Measurements from ENCODE around the gene GLRX5.
A peak's percentile ranks its signal among the peaks of the same experiment; 100 is the strongest.

The GLRX5 gene

DNA sequence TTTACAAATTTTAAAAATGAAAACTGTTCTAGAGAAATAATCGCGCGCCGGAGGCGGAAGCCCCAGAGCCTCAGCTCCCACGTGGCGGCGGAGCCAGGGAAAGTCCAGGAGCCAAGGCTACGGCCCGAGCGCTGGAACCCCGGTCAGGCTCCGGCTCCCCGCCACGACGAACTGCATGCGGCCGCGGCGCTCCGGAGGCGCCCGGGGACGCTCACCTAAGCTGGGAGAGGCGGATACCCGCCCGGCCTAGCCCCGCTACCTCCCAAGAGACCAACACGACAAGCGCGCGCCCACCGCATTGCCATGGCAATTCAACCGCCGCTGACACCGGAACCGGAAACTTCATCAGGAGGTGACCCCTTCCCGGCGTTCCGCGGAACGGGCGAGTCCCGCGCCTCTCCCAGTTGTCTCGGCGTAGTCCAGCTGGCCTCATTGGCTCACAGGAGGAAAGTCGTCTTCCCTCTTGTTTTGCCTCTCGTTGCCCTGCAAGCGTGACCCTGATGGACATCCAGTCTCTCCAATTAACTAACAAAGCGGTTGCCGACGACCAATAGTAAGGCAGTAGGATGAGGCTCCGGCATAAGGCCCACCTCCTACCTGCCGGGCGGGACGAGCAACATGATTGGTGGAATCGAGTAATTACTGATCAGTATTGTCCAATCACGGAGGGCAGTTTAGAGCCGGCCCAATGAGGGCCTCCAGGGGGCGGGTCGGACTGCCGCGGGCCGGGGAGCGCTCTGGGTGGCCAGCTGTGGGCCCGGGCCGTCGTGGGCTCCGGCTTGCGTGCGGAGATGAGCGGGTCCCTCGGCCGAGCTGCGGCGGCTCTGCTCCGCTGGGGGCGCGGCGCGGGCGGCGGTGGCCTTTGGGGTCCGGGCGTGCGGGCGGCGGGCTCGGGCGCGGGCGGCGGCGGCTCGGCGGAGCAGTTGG lies at the start of gene GLRX5:
GLRX5 (plus strand) TSS at position 752 of the 927 bp plus-strand sequence; CDS start at position 792, 40 bp downstream.
- H3K36me3 ChIP-seq (ENCODE audit: control insufficient read depth, insufficient read depth, low read length), result peaks cover 32% of the 10 kb centered on the region

DNA sequence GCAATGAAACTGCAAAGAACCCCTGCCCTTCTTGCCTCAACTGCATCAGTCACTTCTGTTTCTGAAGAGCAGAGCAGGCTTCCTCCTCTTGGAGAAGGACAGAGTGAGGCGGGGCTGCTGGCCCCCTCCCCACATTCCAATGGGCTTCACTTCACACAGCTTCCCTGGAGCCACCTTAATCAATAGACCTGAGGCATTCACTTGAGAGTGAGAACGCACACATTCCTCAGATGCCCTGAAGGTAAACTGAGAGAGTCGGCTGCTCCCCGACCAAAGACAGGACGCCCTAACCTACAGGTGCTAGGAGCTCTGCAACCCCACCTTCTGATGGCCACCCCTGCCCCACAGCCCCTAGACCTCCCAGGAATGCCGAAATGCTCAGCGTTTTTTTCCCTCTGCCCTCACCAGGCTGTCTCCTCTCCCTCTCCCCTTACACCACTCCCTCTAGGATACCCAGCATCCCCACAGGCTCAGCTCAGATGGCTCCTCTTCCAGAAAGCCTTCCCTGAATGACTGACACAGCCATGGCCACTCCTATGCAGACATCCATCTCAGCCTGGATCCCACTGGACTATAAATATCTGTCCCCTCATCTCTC lies 49.5 kb upstream of the GLRX5 start:
- Histone ChIP-seq H3K9me3 (ENCODE audit: control insufficient read depth, insufficient read depth, low read length) (no peaks in the 10 kb centered on the region), H3K27ac (ENCODE audit: low read depth, low read length) (no peak overlapping the region), H3K36me3 (ENCODE audit: control insufficient read depth, insufficient read depth, low read length) (no peaks in the 10 kb centered on the region), H3K9ac (ENCODE audit: low read depth, low read length) (no peak overlapping the region), H3K4me3 (ENCODE audit: low read depth, low read length) (no peak overlapping the region), H3K4me1 (ENCODE audit: control insufficient read depth, insufficient read depth, low read length) (peaks cover 13% of the 10 kb centered on the region), H3K27me3 (ENCODE audit: control insufficient read depth, insufficient read depth, low read length) (no peaks in the 10 kb centered on the region)

More for the DNA sequence above, at the start of gene GLRX5:
- Histone ChIP-seq H3K4me3 (ENCODE audit: low read depth, low read length) (peak within 1 kb of the TSS; percentile 97), H3K27me3 (ENCODE audit: control insufficient read depth, insufficient read depth, low read length) (no peaks in the 10 kb centered on the region; the same call in 1 of the 2 replicates), H3K9ac (ENCODE audit: low read depth, low read length) (peak within 1 kb of the TSS; percentile 79), H3K27ac (ENCODE audit: low read depth, low read length) (peak within 1 kb of the TSS; percentile 93), H3K9me3 (ENCODE audit: control insufficient read depth, insufficient read depth, low read length) (no peaks in the 10 kb centered on the region), H3K4me1 (ENCODE audit: control insufficient read depth, insufficient read depth, low read length) (peaks cover 22% of the 10 kb centered on the region)

DNA sequence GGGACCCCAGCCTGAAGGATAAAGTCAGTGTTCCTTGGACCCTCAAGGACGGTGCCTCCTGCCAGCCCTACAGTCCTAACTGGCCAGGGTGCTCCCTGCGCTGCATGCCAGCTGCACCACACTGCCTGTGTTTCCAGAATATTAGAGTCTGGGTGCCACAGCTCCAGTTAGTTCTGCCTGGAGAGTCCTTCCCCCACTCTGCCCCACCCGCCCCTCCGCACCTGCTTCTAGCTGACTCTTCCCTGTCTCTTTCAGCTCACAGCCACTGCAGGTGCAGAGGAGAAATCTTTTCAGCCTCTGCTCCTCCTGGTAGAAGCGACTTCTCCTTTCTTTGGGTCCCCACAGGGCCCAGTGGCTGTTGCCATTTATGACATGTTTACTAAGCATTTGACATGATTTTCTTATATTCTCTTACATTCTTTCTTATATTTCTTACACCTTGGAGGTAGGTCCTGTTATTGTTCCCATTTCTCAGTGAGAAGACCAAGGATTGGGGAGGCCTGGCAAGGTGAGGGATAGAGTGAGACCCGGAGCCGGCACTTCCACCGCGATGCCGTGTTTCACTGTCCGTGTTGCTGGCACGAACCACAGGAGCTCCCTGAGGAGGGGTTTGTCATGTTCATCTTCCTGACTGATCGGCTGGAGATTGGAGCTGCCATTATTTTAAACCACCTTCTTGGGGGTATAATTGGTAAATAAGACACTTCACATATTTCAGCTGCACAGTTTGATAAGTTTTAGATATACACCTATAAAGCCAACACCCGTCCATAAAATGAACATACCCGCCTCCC lies 47.8 kb upstream of the GLRX5 start:
- no peak overlapping the region for H3K27ac ChIP-seq (ENCODE audit: low read depth, low read length)
- no peaks in the 10 kb centered on the region for H3K27me3 ChIP-seq (ENCODE audit: control insufficient read depth, insufficient read depth, low read length)
- no peaks in the 10 kb centered on the region for H3K36me3 ChIP-seq (ENCODE audit: control insufficient read depth, insufficient read depth, low read length)
- H3K4me1 ChIP-seq (ENCODE audit: control insufficient read depth, insufficient read depth, low read length), result peaks cover 10% of the 10 kb centered on the region; the same call in 1 of the 2 replicates
- no peaks in the 10 kb centered on the region for H3K9me3 ChIP-seq (ENCODE audit: control insufficient read depth, insufficient read depth, low read length)
- no peak overlapping the region for H3K4me3 ChIP-seq (ENCODE audit: low read depth, low read length)
- no peak overlapping the region for H3K9ac ChIP-seq (ENCODE audit: low read depth, low read length)

DNA sequence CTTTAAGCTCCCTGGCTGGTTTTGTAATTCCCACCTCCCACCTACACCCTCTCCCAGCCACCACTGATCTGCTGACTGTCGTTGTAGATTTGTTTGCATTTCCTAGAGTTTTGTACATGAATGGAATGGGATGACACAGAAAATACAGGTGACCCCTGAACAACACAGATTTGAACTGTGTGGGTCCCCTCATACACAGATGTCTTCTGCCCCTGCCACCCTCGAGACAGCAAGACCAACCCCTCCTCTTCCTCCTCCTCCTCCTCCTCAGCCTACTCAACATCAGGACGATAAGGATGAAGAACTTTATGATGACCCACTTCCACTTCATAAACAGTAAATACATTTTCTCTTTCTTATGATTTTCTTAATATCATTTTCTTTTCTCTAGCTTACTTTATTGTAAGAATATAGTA lies 47.2 kb upstream of the GLRX5 start:
- Histone ChIP-seq H3K9me3 (ENCODE audit: control insufficient read depth, insufficient read depth, low read length) (no peaks in the 10 kb centered on the region), H3K4me1 (ENCODE audit: control insufficient read depth, insufficient read depth, low read length) (peaks cover 10% of the 10 kb centered on the region; the same call in 1 of the 2 replicates), H3K36me3 (ENCODE audit: control insufficient read depth, insufficient read depth, low read length) (no peaks in the 10 kb centered on the region), H3K4me3 (ENCODE audit: low read depth, low read length) (no peak overlapping the region), H3K27me3 (ENCODE audit: control insufficient read depth, insufficient read depth, low read length) (no peaks in the 10 kb centered on the region), H3K9ac (ENCODE audit: low read depth, low read length) (no peak overlapping the region), H3K27ac (ENCODE audit: low read depth, low read length) (no peak overlapping the region)

DNA sequence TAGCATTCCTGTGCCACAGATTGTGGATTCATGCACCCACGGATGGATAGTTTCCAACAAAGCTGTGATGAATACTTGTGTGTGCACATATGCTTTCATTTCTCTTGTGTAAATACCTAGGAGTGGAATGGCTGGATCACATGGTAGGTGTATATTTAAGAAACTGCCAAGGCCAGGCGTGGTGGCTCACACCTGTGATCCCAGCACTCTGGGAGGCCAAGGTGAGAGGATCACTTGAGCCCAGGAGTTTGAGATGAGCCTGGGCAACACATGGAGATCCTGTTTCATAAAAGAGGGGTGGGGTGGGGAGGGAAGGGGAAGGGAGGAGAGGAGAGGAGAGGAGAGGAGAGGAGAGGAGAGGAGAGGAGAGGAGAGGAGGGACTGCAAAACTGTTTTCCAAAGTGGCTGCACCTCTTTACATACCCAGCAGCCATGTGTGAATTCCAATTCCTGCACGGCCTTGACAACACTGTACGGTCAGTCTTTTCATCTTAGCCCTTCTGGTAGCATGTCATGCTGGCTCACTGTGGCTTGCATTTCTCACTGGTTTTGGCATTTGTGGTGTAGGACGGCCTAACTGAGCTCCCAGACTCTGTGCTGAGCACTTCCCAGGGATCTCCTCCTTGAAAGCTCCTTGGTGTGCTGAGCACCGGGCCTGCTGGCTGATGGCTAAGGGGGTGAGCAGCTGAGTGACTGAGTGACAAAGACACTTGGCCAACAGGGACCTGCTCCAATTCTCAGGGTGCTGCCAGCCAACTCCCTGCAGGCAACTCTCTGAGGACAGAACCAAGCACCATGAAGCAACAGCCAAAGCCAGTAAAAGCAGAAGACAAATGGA lies 46.3 kb upstream of the GLRX5 start:
- Histone ChIP-seq H3K4me3 (ENCODE audit: low read depth, low read length) (no peak overlapping the region), H3K4me1 (ENCODE audit: control insufficient read depth, insufficient read depth, low read length) (peaks cover 10% of the 10 kb centered on the region; the same call in 1 of the 2 replicates)

DNA sequence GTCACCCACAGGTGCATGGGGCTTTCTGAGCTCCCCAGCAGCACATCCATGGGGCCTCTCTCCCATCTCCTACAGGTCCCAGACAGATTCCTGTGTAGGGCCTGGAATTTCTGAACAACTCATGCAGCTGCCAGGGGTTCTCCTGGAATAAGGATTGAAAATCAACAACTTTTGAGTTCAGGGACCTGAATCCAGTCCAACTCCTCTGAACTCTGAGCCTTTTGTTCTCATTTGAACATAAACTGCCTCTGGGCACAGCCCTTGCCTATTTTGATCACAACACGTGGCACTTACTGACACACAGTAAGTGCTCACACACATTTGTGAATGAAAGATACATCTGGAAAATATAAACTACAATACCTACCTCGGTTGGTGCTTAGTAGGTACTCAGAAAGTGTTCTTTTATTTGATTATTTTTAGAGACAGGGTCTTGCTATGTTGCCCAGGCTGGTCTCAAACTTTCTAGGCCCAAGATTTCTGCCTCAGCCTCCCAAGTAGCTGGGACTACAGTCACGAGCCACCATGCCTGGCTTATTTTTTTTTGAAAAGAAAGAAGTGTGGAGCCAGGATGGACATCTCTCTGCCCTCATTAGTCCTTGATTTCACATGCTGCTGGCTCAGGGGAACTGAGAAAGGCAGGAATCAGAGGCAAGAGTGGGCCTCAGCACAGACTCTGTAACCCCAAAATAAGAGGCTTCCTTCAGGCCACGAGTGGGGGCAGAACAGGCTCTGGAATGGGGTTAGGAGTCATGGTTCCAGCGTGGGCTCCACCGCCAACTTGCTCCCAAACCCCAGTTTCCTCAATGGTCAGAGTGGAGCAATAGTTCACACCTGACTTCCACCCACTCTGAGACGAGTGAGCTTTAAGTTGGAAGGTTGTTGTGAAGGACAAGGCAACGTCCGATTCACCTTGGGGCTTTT lies 45.4 kb upstream of the GLRX5 start:
- H3K4me3 ChIP-seq (ENCODE audit: low read depth, low read length), result no peak overlapping the region

More for the DNA sequence above, 46.3 kb upstream of the GLRX5 start:
- H3K27me3 ChIP-seq (ENCODE audit: control insufficient read depth, insufficient read depth, low read length), result no peaks in the 10 kb centered on the region
- H3K9ac ChIP-seq (ENCODE audit: low read depth, low read length), result no peak overlapping the region
- no peak overlapping the region for H3K27ac ChIP-seq (ENCODE audit: low read depth, low read length)
- no peaks in the 10 kb centered on the region for H3K36me3 ChIP-seq (ENCODE audit: control insufficient read depth, insufficient read depth, low read length)
- no peaks in the 10 kb centered on the region for H3K9me3 ChIP-seq (ENCODE audit: control insufficient read depth, insufficient read depth, low read length)

DNA sequence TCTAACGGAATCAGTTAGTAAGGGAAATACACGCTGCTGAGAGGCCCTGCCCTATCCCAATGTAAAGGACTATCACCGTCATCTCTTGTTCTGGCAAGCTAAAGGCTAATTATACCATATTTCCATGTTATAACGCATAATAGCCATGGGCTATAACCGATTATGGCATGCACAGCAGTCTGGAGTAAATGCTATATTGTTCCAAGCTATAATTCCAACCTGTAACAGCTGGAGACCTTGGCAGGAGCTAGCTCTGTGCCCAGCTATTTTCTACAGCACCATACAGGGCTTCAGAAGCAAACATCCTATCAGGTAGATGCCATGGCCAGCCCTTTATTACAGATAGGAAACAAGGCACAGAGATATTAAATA lies 44.7 kb upstream of the GLRX5 start:
- Histone ChIP-seq H3K4me1 (ENCODE audit: control insufficient read depth, insufficient read depth, low read length) (peaks cover 5% of the 10 kb centered on the region; the same call in 1 of the 2 replicates), H3K9me3 (ENCODE audit: control insufficient read depth, insufficient read depth, low read length) (no peaks in the 10 kb centered on the region), H3K4me3 (ENCODE audit: low read depth, low read length) (no peak overlapping the region), H3K27me3 (ENCODE audit: control insufficient read depth, insufficient read depth, low read length) (no peaks in the 10 kb centered on the region), H3K36me3 (ENCODE audit: control insufficient read depth, insufficient read depth, low read length) (no peaks in the 10 kb centered on the region), H3K9ac (ENCODE audit: low read depth, low read length) (no peak overlapping the region), H3K27ac (ENCODE audit: low read depth, low read length) (no peak overlapping the region)

More for the DNA sequence above, 45.4 kb upstream of the GLRX5 start:
- Histone ChIP-seq H3K4me1 (ENCODE audit: control insufficient read depth, insufficient read depth, low read length) (peaks cover 10% of the 10 kb centered on the region; the same call in 1 of the 2 replicates), H3K27ac (ENCODE audit: low read depth, low read length) (no peak overlapping the region), H3K9me3 (ENCODE audit: control insufficient read depth, insufficient read depth, low read length) (no peaks in the 10 kb centered on the region), H3K27me3 (ENCODE audit: control insufficient read depth, insufficient read depth, low read length) (no peaks in the 10 kb centered on the region), H3K36me3 (ENCODE audit: control insufficient read depth, insufficient read depth, low read length) (no peaks in the 10 kb centered on the region), H3K9ac (ENCODE audit: low read depth, low read length) (no peak overlapping the region)

DNA sequence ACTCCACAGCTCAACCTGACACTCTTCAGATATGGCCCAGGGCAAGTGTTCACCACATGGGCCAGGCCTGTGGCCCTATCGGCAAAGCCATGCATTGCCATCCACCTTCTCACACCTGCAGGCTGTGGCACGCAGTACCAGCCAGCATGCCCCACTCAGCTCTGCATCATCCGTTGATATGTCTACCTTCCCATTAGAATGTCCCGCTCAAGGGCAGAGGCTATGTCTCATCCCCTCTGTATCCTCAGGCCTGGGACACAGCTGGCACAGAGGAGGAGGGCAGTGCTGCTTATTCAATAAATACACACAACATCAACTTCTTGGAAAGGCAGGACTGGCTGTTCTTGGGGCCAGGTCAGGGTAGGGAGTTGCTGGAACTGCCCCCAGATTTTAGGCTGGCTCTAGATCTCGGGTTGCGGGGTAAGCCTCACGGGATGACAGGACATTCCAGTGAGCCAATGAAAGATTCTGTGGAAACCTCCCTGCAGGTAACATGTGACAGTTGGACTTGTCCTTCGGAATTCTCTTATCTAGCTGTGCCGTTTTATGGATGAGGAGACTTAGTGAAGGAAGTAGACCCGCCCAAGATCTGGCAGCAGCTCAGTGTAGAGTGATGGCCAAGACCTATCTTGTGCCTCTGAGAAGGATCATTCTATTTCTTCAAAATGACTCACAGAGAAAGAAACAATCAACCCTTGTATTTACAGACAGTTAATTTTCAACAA lies 44.0 kb upstream of the GLRX5 start:
- H3K27ac ChIP-seq (ENCODE audit: low read depth, low read length), result no peak overlapping the region
- H3K9me3 ChIP-seq (ENCODE audit: control insufficient read depth, insufficient read depth, low read length), result no peaks in the 10 kb centered on the region
- no peaks in the 10 kb centered on the region for H3K27me3 ChIP-seq (ENCODE audit: control insufficient read depth, insufficient read depth, low read length)
- H3K36me3 ChIP-seq (ENCODE audit: control insufficient read depth, insufficient read depth, low read length), result no peaks in the 10 kb centered on the region
- H3K4me1 ChIP-seq (ENCODE audit: control insufficient read depth, insufficient read depth, low read length), result no peaks in the 10 kb centered on the region
- H3K9ac ChIP-seq (ENCODE audit: low read depth, low read length), result no peak overlapping the region
- H3K4me3 ChIP-seq (ENCODE audit: low read depth, low read length), result no peak overlapping the region

DNA sequence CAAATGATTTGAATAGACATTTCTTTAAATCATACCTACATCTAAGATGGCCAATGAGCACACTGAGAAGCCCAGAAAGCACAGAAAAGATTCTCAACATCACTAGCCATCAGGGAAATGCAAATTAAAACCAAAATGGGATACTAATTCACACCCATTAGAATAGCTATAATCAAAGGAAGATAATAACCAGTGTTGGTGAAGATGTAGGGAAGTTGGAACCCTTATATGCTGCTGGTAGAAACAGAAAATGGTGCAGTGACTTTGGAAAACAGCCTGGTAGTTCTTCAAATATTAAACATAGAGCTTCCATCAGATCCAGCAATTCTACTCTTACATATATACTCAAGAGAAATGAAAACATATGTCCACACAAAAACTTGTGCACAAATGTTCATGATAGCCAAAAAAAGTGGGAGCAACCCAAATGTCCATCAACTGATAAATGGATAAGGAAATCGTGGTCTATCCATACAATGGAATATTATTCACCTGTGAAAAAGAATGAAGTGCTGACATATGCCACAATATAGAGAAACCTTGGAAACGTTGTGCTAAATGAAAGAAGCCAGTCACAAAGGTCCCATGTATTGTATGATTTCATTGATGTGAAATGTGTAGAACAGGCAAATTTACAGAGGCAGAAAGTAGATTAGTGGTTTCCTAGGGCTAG lies 42.8 kb upstream of the GLRX5 start:
- Histone ChIP-seq H3K36me3 (ENCODE audit: control insufficient read depth, insufficient read depth, low read length) (no peaks in the 10 kb centered on the region), H3K27ac (ENCODE audit: low read depth, low read length) (no peak overlapping the region), H3K27me3 (ENCODE audit: control insufficient read depth, insufficient read depth, low read length) (no peaks in the 10 kb centered on the region), H3K9ac (ENCODE audit: low read depth, low read length) (no peak overlapping the region), H3K4me3 (ENCODE audit: low read depth, low read length) (no peak overlapping the region), H3K9me3 (ENCODE audit: control insufficient read depth, insufficient read depth, low read length) (no peaks in the 10 kb centered on the region), H3K4me1 (ENCODE audit: control insufficient read depth, insufficient read depth, low read length) (no peaks in the 10 kb centered on the region)
